ENCODE data around the gene SYNGAP1.

The SYNGAP1 gene

GRCh38 chr6:33406126-33406525 is 13.7 kb upstream of the SYNGAP1 start:
- peak overlapping the region; percentile 95 for H3K27ac ChIP-seq
- no peak for TF ChIP-seq CTCF (conservative IDR thresholded peaks at IDR 0.05)

GRCh38 chr6:33407132-33407718 is 12.6 kb upstream of the SYNGAP1 start:
- TF ChIP-seq CTCF (conservative IDR thresholded peaks at IDR 0.05), result peak; percentile 72
- peak overlapping the region; percentile 95 for H3K27ac ChIP-seq

- no peak for TF ChIP-seq CTCF (conservative IDR thresholded peaks at IDR 0.05)
- peak overlapping the region; percentile 95 for H3K27ac ChIP-seq
These were observed 9.7 kb upstream of the SYNGAP1 start for GRCh38 chr6:33410050-33410710.

DNA sequence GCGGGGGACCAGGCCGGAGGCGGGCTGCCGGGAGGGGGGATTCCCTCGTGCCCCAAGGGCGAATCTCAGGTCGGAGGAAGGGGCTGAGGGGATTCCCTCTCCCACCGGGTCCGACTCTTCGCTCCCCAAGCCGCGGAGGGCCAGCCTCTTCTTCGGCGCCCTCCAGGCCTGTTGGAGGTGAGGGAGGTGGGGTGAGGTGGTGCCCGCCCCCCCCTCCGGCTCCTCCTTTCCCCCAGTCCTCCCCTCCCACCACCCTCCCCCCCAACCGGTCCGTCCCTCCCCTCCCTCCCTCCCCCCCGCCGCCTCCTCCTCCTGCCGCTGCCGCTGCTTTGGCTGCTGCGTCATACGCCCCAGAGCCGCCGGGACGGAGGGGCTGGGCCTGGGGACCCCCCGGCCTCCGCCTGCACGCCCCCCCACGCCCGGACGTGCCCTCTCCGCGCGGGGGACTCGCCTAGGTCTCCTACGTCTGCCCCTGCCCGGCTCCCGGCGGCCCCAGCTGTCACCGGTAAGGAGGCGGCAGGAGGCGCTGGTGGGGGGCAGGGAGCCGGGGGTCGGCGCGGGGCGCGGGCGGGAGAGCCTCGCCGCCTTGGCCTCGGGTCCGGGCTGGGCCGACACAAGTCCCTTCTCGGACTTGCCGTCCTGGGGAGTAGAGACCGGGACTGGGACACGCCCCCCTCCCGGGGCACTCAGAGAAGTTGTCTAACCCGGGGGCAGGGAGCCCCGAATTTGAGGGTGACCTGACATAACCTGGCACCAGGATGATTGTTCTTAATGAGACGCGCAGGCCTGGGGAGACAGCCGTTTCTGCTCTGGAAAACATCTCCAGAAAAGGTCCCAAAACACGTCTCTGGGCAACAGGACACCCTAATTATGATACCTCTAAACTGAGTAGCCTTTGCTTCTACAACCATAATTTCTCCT is 8.9 kb upstream of the SYNGAP1 start, which contains the start of gene PHF1:
Gene PHF1 (plus strand): TSS at position 304 of the 921 bp plus-strand sequence. CDS start 1,250 bp downstream, outside the sequence.
- peak within 1 kb of the TSS; percentile 95 for H3K27ac ChIP-seq

GRCh38 chr6:33411632-33412005 is 8.2 kb upstream of the SYNGAP1 start:
- peak overlapping the region; percentile 95 for H3K27ac ChIP-seq
- TF ChIP-seq CTCF (conservative IDR thresholded peaks at IDR 0.05), result no peak

More for the DNA sequence above, 8.9 kb upstream of the SYNGAP1 start, which contains the start of gene PHF1:
- peak; percentile 27; the same call in 1 of the 2 replicates for TF ChIP-seq CTCF (conservative IDR thresholded peaks at IDR 0.05)

DNA sequence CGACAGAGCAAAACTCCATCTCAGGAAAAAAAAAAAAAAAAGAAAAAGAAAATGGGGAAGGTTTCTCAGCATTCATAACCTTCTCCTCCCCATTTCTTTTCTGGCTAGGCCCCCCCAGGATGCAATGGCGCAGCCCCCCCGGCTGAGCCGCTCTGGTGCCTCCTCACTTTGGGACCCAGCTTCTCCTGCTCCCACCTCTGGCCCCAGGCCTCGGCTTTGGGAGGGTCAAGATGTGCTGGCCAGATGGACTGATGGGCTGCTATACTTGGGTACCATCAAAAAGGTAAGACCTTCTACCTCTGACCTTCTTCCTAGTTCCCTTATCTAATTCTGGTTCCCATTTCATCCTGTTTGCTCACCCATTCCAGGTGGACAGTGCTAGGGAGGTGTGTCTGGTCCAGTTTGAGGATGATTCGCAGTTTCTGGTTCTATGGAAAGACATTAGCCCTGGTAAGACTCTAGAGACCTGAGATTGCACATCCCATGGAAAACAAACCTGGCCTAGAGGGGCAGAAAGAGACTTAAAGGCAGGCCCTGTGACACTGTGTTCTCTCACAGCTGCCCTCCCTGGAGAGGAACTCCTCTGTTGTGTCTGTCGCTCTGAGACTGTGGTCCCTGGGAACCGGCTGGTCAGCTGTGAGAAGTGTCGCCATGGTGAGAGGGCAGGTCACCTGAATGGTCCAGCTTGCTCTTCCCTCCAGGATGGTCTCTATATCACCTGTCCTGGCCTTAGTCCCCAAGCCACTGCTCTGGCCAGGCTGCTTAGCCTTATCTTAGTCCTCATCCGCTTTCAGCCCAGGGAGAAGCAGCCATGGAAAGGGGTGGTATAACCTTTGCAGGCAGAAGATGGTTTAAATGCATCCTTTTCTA is 7.5 kb upstream of the SYNGAP1 start:
- no peak for TF ChIP-seq CTCF (conservative IDR thresholded peaks at IDR 0.05)
- H3K27ac ChIP-seq, result peak overlapping the region; percentile 4; the same call in 1 of the 2 replicates

Data from VCaP (cell line).